Measurements from ENCODE around the gene CHMP6. TPM values are rescaled to one million over a fixed set of nuclear protein-coding genes. Genes with fewer than 3 reads are reported as not detected.
A peak's percentile ranks its signal among the peaks of the same experiment; 100 is the strongest.

CHMP6 gene
- total and polyA plus RNA-seq, 7 donors, result 15.7 to 40.4 (median 28.2) TPM

GRCh38 chr17:81020767-81021497, 29.3 kb downstream of the CHMP6 start:
- H3K4me3 ChIP-seq, result no peak overlapping the region
- intact Hi-C loops (cut with DNase I), result no loop called here
- H3K27ac ChIP-seq, result peak overlapping the region; percentile 73 to 82 (median 82)
- peaks cover 0 to 69% (median 53%) of the 10 kb centered on the region in 4 donors for H3K4me1 ChIP-seq
- H3K36me3 ChIP-seq, result no peaks in the 10 kb centered on the region
- no peaks in the 10 kb centered on the region for H3K9me3 ChIP-seq
- 16 to 50% methylated on average over 24 of the region's 24 CpGs for WGBS, 2 donors
- H3K27me3 ChIP-seq, result no peaks in the 10 kb centered on the region
- TF ChIP-seq CTCF (IDR thresholded peaks at IDR 0.05) (no peak), POLR2AphosphoS5 (IDR thresholded peaks at IDR 0.05) (peak in 3 of 4 donors; percentile 29 to 51 (median 30)), POLR2A (IDR thresholded peaks at IDR 0.05) (no peak), EP300 (IDR thresholded peaks at IDR 0.05) (peak in 1 of 4 donors; percentile 26)
- peak; percentile 85 for DNase-seq

GRCh38 chr17:81021531-81022343, 30.1 kb downstream of the CHMP6 start:
- WGBS, 2 donors, result 79 to 86% methylated on average over 19 of the region's 19 CpGs
- H3K27ac ChIP-seq, result peak overlapping the region; percentile 73 to 82 (median 82)
- intact Hi-C loops (cut with DNase I), result no loop called here
- no peak overlapping the region for H3K4me3 ChIP-seq
- TF ChIP-seq POLR2AphosphoS5 (IDR thresholded peaks at IDR 0.05) (no peak), EP300 (IDR thresholded peaks at IDR 0.05) (no peak), CTCF (IDR thresholded peaks at IDR 0.05) (no peak), POLR2A (IDR thresholded peaks at IDR 0.05) (no peak)
- no peaks in the 10 kb centered on the region for H3K27me3 ChIP-seq
- H3K9me3 ChIP-seq, result no peaks in the 10 kb centered on the region
- peaks cover 0 to 77% (median 61%) of the 10 kb centered on the region in 4 donors for H3K4me1 ChIP-seq
- H3K36me3 ChIP-seq, result no peaks in the 10 kb centered on the region
- DNase-seq, result no peak

GRCh38 chr17:81022344-81022676, 30.7 kb downstream of the CHMP6 start:
- H3K36me3 ChIP-seq, result no peaks in the 10 kb centered on the region
- H3K27me3 ChIP-seq, result no peaks in the 10 kb centered on the region
- DNase-seq, result no peak
- intact Hi-C loops (cut with DNase I), result no loop called here
- H3K9me3 ChIP-seq, result no peaks in the 10 kb centered on the region
- H3K4me3 ChIP-seq, result no peak overlapping the region
- TF ChIP-seq POLR2AphosphoS5 (IDR thresholded peaks at IDR 0.05), result no peak
- no peak for TF ChIP-seq POLR2A (IDR thresholded peaks at IDR 0.05)
- no peak for TF ChIP-seq CTCF (IDR thresholded peaks at IDR 0.05)
- no peak for TF ChIP-seq EP300 (IDR thresholded peaks at IDR 0.05)
- WGBS, 2 donors, result 92 to 94% methylated on average over 6 of the region's 6 CpGs
- peak overlapping the region in 3 of 4 donors; percentile 81 to 82 (median 82) for H3K27ac ChIP-seq
- peaks cover 0 to 81% (median 66%) of the 10 kb centered on the region in 4 donors for H3K4me1 ChIP-seq

GRCh38 chr17:81025065-81025740, 33.6 kb downstream of the CHMP6 start:
- WGBS, 2 donors, result 82 to 89% methylated on average over 16 of the region's 16 CpGs
- Histone ChIP-seq H3K27me3 (peaks cover 0 to 9% (median 0%) of the 10 kb centered on the region in 3 donors), H3K27ac (peak overlapping the region in 3 of 4 donors; percentile 67 to 72 (median 70)), H3K4me1 (peaks cover 0 to 70% (median 57%) of the 10 kb centered on the region in 4 donors), H3K36me3 (no peaks in the 10 kb centered on the region), H3K9me3 (no peaks in the 10 kb centered on the region), H3K4me3 (no peak overlapping the region)
- intact Hi-C loops (cut with DNase I), result no loop called here
- TF ChIP-seq CTCF (IDR thresholded peaks at IDR 0.05) (no peak), EP300 (IDR thresholded peaks at IDR 0.05) (no peak), POLR2A (IDR thresholded peaks at IDR 0.05) (no peak), POLR2AphosphoS5 (IDR thresholded peaks at IDR 0.05) (no peak)
- DNase-seq, result peak; percentile 72
